T-helper 1 cell (primary cell): ENCODE measurements around the gene EPHA1.

Experiments
- DNase-seq, 5 donors: peaks; one replicate each; pipeline ENCODE4 v3.0.0-alpha.2; 2012 to 2020

The EPHA1 gene

GRCh38 chr7:143343596-143343995 is 65.1 kb downstream of the EPHA1 start:
- no peak for DNase-seq

GRCh38 chr7:143341842-143342241 is 66.8 kb downstream of the EPHA1 start:
- no peak for DNase-seq
